ENCODE results near the gene TEDDM1. TPM values are rescaled to one million over a fixed set of nuclear protein-coding genes. Genes with fewer than 3 reads are reported as not detected.

The TEDDM1 gene
- total RNA-seq, 2 donors from 2014 or later = not detected

- Histone ChIP-seq H3K27me3 (replicated peaks; ENCODE audit: insufficient read depth) (no peaks in the 10 kb centered on the region), H3K36me3 (no peaks in the 10 kb centered on the region), H3K27ac (no peak overlapping the region), H3K4me3 (no peak overlapping the region), H3K9me3 (no peaks in the 10 kb centered on the region), H3K4me1 (ENCODE audit: control insufficient read depth in 1 of 2, low read depth in 2 of 2) (peaks cover 11 to 16% of the 10 kb centered on the region in 2 donors)
- no peak for ATAC-seq (ENCODE audit: insufficient number of reproducible peaks, low FRiP score, low read depth)
- TF ChIP-seq CTCF (IDR thresholded peaks at IDR 0.05) = no peak
- DNase-seq (ENCODE audit: low spot score) = no peak
Observed at GRCh38 chr1:182413969-182414368, 13.5 kb upstream of the TEDDM1 start.

- no peak for DNase-seq (ENCODE audit: low spot score)
- no peaks in the 10 kb centered on the region for H3K36me3 ChIP-seq
- H3K4me1 ChIP-seq (ENCODE audit: control insufficient read depth in 1 of 2, low read depth in 2 of 2) = peaks cover 11 to 16% of the 10 kb centered on the region in 2 donors
- no peak for ATAC-seq (ENCODE audit: insufficient number of reproducible peaks, low FRiP score, low read depth)
- no peaks in the 10 kb centered on the region for H3K9me3 ChIP-seq
- no peak overlapping the region for H3K4me3 ChIP-seq
- H3K27me3 ChIP-seq (replicated peaks; ENCODE audit: insufficient read depth) = no peaks in the 10 kb centered on the region
- H3K27ac ChIP-seq = no peak overlapping the region
- TF ChIP-seq CTCF (IDR thresholded peaks at IDR 0.05) = no peak
Observed at GRCh38 chr1:182413486-182413885, 13.0 kb upstream of the TEDDM1 start.

- ATAC-seq (ENCODE audit: insufficient number of reproducible peaks, low FRiP score, low read depth) (peak; percentile 76), DNase-seq (ENCODE audit: low spot score) (no peak)
- no peaks in the 10 kb centered on the region for H3K9me3 ChIP-seq
- H3K27ac ChIP-seq = peak overlapping the region; percentile 30 to 62
- no peak overlapping the region for H3K4me3 ChIP-seq
- H3K4me1 ChIP-seq (ENCODE audit: control insufficient read depth in 1 of 2, low read depth in 2 of 2) = peaks cover 11 to 16% of the 10 kb centered on the region in 2 donors
- no peak for TF ChIP-seq CTCF (IDR thresholded peaks at IDR 0.05)
- no peaks in the 10 kb centered on the region for H3K27me3 ChIP-seq (replicated peaks; ENCODE audit: insufficient read depth)
- no peaks in the 10 kb centered on the region for H3K36me3 ChIP-seq
Observed at GRCh38 chr1:182410620-182411273, 10.3 kb upstream of the TEDDM1 start.

- ATAC-seq (ENCODE audit: insufficient number of reproducible peaks, low FRiP score, low read depth) = no peak
- peak overlapping the region; percentile 30 to 62 for H3K27ac ChIP-seq
- no peaks in the 10 kb centered on the region for H3K36me3 ChIP-seq
- no peaks in the 10 kb centered on the region for H3K27me3 ChIP-seq (replicated peaks; ENCODE audit: insufficient read depth)
- peaks cover 11 to 16% of the 10 kb centered on the region in 2 donors for H3K4me1 ChIP-seq (ENCODE audit: control insufficient read depth in 1 of 2, low read depth in 2 of 2)
- DNase-seq (ENCODE audit: low spot score) = no peak
- no peaks in the 10 kb centered on the region for H3K9me3 ChIP-seq
- no peak overlapping the region for H3K4me3 ChIP-seq
- TF ChIP-seq CTCF (IDR thresholded peaks at IDR 0.05) = no peak
Observed at GRCh38 chr1:182410138-182410537, 9.7 kb upstream of the TEDDM1 start.

- no peak for TF ChIP-seq CTCF (IDR thresholded peaks at IDR 0.05)
- H3K27ac ChIP-seq = no peak overlapping the region
- no peaks in the 10 kb centered on the region for H3K27me3 ChIP-seq (replicated peaks; ENCODE audit: insufficient read depth)
- DNase-seq (ENCODE audit: low spot score) = no peak
- no peak for ATAC-seq (ENCODE audit: insufficient number of reproducible peaks, low FRiP score, low read depth)
- peaks cover 11 to 16% of the 10 kb centered on the region in 2 donors for H3K4me1 ChIP-seq (ENCODE audit: control insufficient read depth in 1 of 2, low read depth in 2 of 2)
- H3K36me3 ChIP-seq = no peaks in the 10 kb centered on the region
- no peak overlapping the region for H3K4me3 ChIP-seq
- H3K9me3 ChIP-seq = no peaks in the 10 kb centered on the region
Observed at GRCh38 chr1:182408435-182409075, 8.1 kb upstream of the TEDDM1 start.

All from thoracic aorta (tissue), 2 donors.